ENCODE results near the gene PSMA4.
A peak's percentile ranks its signal among the peaks of the same experiment; 100 is the strongest.
"Not testable (repeated sequence)": the region's sequence is repeated elsewhere in the genome, so short reads cannot be mapped to it uniquely, and the experiment has no call there.

The PSMA4 gene

DNA sequence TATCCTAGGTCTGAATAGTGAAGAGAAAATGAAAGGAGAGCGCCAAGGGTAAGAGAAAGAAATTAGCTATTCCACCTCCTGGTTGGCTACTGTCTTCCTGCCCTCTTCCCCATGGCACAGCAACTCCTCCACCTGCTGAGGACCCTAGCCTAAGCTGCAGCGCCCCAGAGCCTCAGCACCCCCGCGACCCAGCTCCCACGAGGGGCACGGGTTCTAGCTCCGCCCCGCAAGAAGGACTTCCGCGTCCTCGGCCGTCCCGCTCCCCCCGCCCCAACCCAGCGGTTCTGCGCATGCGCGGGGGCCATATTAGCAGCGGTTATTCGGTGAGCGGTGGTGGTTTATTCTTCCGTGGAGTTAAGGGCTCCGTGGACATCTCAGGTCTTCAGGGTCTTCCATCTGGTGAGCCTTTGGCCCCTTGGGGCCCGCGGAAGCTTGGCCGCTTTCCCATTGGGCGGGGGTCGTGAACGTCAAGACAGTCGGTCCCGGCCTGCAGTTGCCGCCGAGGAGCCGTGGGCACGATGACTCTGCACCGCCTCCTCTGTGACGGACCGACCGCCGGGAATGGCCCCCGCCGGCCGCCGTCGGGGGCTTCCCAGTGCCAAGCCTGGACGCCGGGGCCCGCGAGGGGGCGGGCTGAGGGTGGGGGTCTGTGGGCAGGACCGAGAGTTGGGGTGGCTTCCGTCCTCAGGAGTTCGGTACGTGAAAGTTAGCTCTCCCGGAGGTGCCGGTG lies at the start of gene PSMA4:
PSMA4 (plus strand) TSS at position 304 of the 730 bp plus-strand sequence. CDS start 1,484 bp downstream, outside the sequence.
- DNase-seq (ENCODE audit: low spot score), result peak; percentile 93

DNA sequence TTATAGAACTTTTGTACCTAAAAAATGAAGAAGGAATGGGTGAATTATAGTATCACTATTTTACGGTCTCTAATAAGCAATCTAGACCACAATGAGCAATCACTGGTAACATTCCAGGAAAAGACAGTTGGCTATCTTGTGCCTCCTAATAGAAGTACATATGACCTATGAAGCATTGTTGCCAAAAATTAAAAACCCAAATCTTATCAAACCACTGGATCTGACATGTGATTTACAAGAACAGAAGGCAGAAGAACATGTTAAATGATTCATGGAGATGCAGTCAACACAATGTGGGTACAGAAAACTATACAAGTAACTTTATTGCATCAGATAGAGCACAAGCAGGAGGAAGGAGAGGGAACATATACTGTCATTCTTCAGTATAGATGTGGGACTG lies 47.4 kb upstream of the PSMA4 start:
- DNase-seq (ENCODE audit: low spot score), result no peak

DNA sequence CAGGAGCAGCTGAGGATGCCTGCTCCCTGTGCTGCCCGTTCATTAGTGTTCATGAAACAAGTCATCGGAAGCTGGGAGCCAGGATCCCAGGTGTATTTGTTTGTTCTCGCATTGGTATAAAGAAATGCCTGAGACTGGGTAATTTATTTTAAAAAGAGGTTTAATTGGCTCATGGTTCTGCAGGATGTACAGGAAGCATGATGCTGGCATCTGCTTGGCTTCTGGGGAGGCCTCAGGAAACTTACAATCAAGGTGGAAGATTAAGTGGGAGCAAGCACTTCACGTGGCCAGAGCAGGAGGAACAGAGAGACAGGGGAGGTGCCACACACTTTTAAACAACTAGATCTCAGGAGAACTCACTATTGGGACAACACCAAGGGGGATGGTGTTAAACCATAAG lies 38.4 kb upstream of the PSMA4 start:
- no peak for DNase-seq (ENCODE audit: low spot score)

DNA sequence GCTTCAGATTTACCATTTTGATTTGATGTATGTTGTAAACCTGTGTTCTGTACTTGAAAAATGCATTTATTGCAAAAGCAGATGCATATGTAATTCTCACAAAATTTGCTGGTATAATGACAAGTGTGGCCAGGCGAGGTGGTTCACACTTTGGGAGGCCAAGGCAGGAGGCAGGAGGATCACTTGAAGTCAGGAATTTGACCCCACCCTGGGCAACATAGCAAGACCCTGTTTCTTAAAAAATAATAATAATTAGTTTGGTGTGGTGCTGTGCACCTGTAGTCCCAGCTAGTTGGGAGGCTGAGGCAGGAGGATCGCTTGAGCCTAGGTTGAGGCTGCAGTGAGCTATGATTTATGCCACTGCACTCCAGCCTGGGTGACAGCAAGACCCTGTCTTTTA lies 37.6 kb upstream of the PSMA4 start:
- DNase-seq (ENCODE audit: low spot score), result no peak

DNA sequence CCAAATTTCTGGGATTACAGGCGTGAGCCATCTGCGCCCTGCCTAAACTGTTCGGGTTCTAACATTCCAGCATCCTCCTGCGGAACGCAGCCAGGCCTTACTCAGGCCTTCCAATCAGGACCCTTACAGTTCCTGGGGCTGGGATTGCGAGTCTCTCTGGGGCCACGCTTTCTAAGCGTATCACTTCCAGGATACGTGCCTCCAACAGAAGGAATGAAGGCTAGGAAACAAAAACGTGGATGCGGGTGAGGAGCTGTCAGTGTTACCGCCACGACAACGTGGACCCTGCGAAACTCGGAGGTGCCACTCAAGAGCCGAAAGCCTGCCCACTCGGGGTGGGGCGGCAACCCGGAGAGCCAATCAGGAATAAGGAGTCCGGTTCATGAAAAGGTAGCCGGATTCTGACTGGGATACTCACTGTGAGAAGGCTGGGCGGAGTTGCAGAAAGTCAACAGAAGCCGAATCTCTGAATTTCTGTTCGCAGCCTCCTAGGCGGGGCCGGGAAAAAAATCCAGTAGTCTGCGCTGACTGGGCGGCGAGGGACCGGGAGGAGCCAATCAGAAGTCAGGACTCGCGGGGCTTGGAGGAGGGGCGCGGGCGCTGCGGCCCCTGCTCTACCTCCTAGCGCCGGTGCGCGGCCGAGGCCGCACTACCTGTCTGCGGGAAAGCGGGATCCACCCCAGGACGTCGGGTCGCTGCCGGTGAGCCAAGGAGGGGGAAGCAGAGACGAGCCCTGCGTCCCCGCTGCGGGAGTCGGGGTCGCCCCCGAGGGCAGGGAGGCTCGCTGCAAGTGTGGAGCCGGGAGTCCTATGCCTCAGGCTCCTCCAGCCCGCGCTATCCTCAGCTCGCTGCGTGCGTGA lies 33.0 kb upstream of the PSMA4 start, which contains the start of gene HYKK:
HYKK (plus strand) TSS at position 607 of the 860 bp plus-strand sequence. CDS start 5,512 bp downstream, outside the sequence.
- peak; percentile 89 for DNase-seq (ENCODE audit: low spot score)

DNA sequence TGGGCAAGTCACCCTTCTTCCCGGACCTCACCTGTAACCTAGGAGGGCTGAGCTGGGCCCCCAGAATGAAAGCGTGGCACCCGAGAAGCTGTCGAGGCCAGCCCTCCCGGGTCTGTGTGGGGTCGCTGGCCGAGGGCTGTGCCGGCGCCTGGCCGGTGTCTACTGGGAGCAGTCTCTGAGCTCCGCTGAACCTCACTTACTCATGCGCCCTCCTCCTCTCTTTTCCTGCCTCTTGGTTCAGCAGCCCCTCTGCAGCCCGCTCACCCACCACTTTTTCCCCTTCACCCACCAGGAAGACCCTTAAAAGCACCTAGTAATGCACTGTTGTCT lies 32.4 kb upstream of the PSMA4 start:
- DNase-seq (ENCODE audit: low spot score), result no peak

DNA sequence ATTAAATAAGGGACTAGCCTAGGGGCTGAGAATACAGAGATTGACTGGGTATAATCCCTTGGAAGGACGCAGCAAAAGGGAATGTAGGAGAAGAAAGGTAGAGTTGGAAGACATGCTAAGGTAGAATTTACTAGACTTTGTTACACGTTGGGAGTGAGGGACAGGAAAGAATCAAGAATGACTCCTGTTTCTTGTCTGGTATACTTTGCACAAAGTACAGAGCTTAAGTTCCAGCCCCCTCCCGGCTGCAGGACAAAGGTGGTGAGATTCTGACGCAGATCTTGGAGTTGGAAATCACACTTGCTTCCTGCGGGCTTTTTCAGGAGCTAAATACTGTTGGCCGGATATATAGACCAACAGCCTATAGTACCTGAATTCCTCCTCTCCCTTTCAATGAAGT lies 32.0 kb upstream of the PSMA4 start:
- no peak for DNase-seq (ENCODE audit: low spot score)

DNA sequence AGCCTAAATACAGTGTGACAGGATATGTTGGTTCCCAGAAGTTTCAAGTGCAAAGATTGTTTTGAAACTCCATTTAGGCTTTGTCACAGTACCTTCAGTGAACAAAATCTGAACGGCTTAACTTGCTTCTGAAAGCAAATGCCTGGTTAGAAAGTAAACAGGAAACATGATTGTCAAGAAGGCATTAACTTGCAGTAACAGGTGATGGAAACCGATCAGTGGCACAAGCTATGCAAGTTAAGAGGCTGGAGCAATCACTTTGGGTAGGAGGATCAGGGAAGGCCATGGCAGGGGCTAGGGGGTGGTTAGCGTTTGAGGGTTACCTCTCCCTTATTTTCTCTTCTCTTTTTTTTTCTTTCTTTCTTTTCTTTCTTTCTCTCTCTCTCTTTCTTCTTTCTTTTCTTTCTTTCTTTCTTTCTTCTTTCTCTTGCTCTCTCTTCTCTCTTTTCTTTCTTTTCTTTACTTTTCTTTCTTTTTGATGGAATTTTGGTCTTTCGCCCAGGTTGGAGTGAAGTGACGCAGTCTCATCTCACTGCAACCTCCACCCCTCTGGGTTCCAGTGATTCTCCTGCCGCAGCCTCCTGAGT lies 30.4 kb upstream of the PSMA4 start:
- peak; percentile 11 for DNase-seq (ENCODE audit: low spot score)

DNA sequence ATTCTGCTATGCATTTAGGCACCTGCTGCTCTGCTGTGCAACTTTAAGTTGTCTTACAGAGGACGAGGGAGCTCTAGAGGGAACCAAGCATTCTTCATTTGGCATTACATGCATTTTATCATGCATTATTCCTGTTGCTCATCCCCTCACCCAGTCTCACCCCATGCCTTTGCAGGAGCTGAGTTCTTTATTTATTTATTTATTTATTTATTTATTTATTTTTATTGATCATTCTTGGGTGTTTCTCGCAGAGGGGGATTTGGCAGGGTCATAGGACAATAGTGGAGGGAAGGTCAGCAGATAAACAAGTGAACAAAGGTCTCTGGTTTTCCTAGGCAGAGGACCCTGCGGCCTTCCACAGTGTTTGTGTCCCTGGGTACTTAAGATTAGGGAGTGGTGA lies 20.2 kb upstream of the PSMA4 start:
- not testable (repeated sequence) for DNase-seq (ENCODE audit: low spot score)

DNA sequence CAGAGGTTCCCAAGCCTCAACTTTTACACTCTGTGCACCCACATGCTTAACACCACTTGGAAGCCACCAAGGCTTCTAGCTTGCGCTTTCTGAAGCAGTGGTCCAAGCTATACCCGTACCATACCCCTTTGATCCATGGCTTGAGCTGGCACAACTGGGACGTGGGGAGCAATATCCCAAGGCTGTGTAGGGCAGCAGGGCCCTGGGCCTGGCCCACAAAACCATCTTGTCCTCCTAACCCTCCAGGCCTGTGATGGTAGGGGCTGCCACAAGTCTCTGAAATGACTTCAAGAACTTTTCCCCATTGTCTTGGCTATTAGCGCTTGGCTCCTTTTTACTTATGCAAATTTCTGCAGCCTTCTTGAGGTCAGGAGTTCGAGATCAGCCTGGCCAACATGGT lies 16.0 kb upstream of the PSMA4 start:
- DNase-seq (ENCODE audit: low spot score), result no peak

DNA sequence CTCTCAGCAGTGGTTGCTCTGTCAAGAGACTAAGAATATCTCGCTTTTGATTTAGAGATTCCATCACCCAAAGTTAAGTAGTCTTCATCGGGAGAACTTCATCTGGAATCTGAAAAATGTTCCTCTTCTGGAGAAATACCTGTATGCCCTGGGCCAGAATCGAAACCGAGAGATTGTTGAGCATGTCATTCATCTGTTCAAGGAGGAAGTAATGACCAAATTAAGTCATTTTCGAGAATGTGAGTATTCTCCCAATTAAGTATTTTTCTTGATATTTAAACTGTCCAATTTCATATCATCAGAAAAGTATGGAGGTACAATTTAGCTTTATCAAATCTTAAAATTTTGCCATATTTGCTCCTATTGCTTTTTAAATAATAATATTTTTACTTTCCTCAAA lies 12.9 kb upstream of the PSMA4 start:
- no peak for DNase-seq (ENCODE audit: low spot score)

DNA sequence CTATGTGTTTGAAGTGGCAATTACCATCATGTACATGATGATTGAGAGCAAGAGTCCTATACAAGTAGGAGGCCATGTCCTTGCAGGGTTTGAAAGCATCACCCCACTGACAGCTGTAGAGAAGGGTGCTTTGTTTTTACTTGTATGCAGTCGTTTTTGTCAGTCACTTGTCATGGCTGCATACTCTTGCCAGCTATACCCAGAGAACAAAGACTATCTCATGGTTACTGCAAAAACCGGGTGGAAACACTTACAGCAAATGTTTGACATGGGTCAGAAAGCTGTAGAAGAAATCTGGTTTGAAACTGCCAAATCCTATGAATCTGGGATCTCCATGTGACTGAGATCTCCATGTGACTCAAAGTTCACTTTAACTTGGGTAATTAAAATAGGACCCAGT lies 6.9 kb upstream of the PSMA4 start:
- DNase-seq (ENCODE audit: low spot score), result no peak

DNA sequence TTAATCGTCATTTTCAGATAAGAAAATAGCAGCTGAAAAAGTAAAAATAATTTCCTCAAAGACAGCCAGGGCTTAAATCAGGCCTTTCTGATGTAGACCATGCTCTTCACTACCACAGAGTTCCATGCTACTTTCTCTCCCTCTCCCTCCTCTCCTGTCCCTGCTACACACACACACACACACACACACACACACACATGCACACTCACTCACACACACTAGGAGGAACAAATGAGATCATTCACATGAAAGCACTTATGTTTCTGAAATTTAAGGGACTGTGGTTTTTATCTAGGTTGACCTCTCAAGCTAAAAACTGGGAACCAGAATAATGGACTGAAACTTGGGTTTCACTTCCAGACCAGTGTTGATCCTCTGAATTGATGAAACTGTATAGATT lies 4.1 kb upstream of the PSMA4 start:
- no peak for DNase-seq (ENCODE audit: low spot score)

DNA sequence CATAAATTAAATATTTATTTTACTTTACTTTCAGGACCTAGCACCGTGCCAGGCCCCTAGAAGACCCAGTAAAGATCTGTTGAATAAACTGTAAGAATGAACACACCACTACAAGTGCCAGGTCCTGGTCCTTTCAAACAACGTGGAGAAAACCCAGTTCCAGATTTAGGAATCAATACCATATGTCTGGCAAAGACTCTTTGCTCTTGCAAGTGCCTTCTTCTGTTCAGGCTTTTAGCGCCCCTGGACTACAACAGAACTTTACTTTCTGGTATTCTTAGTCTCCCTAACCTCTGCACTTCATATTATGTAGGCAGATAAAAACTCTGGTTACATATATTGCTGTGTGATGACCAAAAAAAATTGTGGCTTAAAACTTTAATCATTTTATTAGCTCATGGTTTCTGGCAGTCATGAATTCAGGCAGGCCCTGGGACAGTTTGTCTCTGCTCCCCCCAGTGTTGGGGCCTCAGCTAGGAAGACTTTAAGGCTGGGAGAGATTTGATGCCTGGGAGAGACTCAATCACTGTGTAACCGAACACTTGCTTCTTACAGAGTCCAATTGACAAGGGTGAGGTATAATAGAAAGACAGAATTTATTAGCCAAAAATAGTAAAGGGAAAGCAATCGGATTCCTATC lies 2.9 kb upstream of the PSMA4 start:
- no peak for DNase-seq (ENCODE audit: low spot score)

DNA sequence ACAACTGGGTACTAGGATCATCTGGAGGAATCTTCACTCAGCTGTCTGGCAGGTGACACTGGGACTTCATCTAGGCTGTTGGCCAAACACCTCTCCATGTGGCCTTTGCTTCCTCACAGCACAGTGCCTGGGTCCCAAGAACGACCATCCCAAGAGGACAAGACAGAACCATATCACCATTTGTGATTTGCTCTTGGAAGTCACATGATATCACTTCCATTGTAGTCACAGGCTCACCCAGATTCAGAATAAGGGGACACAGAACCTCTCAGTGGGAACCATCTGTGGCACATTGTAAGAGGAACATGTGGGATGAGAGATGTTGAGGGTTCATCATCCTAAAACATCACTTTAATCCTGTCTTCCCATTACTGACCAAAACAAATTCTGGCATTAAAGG lies 1.9 kb upstream of the PSMA4 start:
- no peak for DNase-seq (ENCODE audit: low spot score)

DNA sequence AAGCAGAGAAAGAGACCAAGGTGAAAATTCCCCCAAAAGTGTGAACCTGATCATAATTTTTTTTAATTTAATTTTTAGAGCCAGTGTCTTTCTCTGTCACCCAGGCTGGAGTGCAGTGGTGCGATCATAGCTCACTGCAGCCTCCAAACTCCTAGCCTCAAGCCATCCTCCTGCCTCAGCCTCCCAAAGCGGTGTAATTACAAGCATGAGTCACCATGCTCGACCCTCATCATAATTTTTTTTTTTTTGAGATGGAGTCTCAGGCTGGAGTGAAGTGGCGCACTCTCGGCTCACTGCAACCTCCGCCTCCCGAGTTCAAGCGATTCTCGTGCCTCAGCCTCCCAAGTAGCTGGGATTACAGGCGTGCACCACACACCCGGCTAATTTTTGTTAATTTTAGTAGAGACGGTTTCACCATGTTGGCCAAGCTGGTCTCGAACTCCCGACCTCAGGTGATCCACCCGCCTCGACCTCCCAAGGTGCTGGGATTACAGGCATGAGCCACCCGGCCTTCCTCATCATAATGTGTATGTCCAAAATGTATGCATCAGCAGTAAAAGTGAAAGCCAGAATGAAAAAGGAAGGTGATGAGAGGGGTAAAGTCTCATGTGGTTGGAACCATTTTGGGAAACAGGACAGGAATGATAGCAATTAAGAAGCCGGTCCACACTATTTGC lies 642 bp upstream of the PSMA4 start:
- DNase-seq (ENCODE audit: low spot score), result not testable (repeated sequence)

DNA sequence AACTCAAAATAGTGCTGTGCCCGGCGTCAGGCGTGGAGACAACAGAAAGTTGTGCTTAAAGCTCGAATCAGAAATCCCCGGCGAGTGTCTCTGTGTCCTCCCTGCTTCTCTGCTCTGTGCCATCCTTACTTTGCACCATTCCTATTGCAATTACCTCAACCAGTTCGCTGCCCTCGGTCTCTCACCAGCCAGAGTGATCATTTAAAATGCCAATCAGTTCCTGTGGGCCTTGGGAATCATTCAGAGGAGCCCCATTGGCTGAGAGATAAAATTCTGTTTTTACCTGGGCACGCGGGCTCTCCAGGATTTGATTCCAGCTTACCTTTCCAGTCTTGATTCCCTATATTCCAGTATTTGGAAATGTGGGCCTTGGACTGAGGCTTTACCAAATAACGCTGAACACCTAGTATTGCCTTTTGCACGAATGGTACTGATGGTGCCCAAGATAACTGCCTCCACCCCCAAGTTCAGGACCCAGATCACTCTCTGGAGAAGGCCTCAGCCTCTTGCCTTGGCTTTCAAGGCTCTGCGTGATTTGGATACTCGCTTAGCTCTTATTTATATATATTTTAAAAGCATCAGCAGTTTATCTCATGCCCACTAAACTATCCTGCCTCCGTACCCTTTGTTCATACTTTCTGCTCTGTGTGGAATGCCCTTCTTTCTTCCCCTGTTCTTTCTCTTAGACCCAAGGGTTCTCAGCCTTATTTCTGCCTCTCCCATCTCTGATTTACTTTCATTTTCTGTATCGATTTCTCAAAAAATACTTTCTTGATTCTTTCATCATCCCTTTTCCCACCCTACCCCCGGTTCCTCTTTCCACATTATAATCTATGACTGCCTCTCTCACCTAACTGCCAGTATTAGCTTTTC lies 863 bp downstream of the PSMA4 start:
- DNase-seq (ENCODE audit: low spot score), result peak; percentile 50

DNA sequence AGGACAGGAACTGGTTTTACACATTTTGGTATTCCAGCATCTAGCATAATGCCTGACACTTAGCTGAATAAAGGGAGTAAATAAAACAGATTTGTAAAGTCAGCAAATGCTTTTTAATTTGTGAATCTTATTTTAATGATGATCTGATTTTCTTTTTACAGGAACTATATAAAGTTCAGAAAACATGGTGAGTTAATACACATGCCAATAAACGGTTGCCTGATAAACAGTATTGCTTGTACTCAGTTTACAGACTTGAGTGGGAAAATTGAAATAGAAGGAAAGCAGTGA lies 1.4 kb downstream of the PSMA4 start:
- no peak for DNase-seq (ENCODE audit: low spot score)

DNA sequence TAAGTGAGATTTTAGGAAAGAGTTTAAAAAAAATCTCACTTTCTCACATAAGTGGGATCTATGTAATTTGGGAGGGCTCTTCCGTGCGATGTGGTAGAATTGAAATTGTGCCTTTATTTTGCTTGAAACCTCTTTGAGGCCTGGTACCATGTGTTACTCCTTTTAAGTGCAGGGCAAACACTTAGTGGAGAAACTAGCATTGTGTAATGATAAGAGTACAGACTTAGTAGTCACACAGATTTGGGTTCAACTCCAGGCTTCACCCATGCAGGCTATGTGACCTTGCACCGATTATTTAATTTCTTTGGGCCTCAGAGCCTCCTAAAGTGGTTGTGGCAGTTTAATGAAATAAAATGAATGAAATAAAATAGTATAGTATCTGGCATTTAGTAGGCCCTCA lies 2.4 kb downstream of the PSMA4 start:
- no peak for DNase-seq (ENCODE audit: low spot score)

DNA sequence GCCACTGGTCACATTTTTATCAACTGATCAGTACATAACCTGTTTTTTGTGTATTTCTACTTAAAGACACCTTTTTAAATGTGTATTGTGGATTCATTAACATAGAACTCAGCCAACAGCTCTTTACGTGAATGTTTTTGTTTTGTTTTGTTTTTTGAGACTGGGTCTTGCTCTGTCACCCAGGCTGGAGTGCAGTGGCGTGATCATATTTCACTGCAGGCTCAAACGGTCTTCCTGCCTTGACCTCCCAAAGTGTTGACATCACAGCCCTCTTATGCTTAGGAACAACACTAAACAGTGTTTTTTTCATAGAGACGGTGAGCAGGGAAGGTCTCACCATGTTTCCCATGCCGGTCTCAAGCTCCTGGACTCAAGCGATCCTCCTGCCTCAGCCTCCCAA lies 9.9 kb downstream of the PSMA4 start:
- no peak for DNase-seq (ENCODE audit: low spot score)

DNA sequence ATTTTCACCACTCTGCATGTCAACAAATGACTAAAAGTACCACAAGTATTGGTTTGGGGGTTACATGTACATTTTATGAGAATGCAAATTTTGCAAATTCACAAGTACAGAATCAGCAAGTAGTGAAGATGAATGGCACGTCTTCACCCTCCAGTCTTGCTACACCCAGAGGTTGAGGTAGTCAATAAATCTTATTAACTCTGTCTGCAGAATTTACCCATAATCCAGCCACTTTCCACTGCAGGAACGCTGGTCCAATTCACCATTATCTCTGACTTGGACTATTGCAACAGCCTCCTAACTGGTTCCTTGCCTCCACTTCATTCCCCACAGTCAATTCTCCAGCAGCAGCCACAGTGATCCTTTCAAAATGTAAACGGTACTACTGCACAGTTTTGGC lies 10.6 kb downstream of the PSMA4 start:
- DNase-seq (ENCODE audit: low spot score), result no peak
